GM12878 (cell line): ENCODE data around the gene TTC1. TPM values are rescaled to one million over a fixed set of nuclear protein-coding genes. Genes with fewer than 3 reads are reported as not detected.

Experiments used
- ATAC-seq: fragments of 200-7000 bp; cut with Tn5 transposase; 3 replicates; pipeline ENCODE4 v1.9.1; 2020; ENCODE audit warnings: mild to moderate bottlenecking, moderate library complexity
- BruUV-seq: library from RNA; stranded (reverse); fragments of 400-500 nt; replicated peaks from 2 replicates; lab custom pipeline; 2021; lab: Mats Ljungman, UMichigan
- CTCF ChIA-PET: fragments of 300-600 bp; sonication (Branson Sonifier 250); formaldehyde crosslinking; extraction: SDS; loops from one replicate; lab custom pipeline; 2021; ENCODE audit warnings: inconsistent platforms; lab: Yijun Ruan, JAX
- POLR2A ChIA-PET: fragments of 350-600 bp; formaldehyde crosslinking; extraction: SDS; loops from one replicate; lab custom pipeline; 2021; ENCODE audit warnings: inconsistent platforms; lab: Charles Lee
- RAD21 ChIA-PET: fragments of 300-600 bp; sonication (Branson Sonifier 250); formaldehyde crosslinking; loops from one replicate; lab custom pipeline; 2023; ENCODE audit warnings: antibody characterized with exemption; ENCODE audit not compliant: unreplicated experiment; lab: Charles Lee
- SMC1A ChIA-PET: fragments of 300-600 bp; sonication (Branson Sonifier 250); formaldehyde crosslinking; loops from one replicate; lab custom pipeline; 2023; ENCODE audit not compliant: unreplicated experiment, uncharacterized antibody; lab: Charles Lee
- DNase-seq: peaks from one replicate; pipeline ENCODE4 v3.0.0-alpha.2; 2011; ENCODE audit warnings: low read depth, low spot score
- FAIRE-seq: peaks from 3 replicates; lab custom pipeline; 2011; peaks lifted over from hg19 to GRCh38; lab: Jason Lieb, UNC
- H2AFZ ChIP-seq: 2 replicates; pipeline ENCODE4 v1.6.0; 2011; ENCODE audit warnings: low read depth, low read length, control low read depth; ENCODE audit not compliant: control insufficient read depth
- H3K27ac ChIP-seq: 2 replicates; pipeline ENCODE4 v1.5.1; 2011; ENCODE audit warnings: control low read depth; ENCODE audit not compliant: control insufficient read depth, insufficient read depth
- H3K27me3 ChIP-seq, 2 experiments: replicated peaks in 1 of 2; 2 replicates each; pipeline versions ENCODE4 v1.6.0 to v1.6.1; 2011; ENCODE audit warnings: low read length in 1 of 2; ENCODE audit not compliant: control insufficient read depth in 2 of 2, insufficient read depth in 2 of 2
- H3K36me3 ChIP-seq, 2 experiments: 2 replicates each; pipeline ENCODE4 v1.5.1; 2011; ENCODE audit warnings: low read length in 1 of 2; ENCODE audit not compliant: control insufficient read depth in 2 of 2, insufficient read depth in 2 of 2
- H3K4me1 ChIP-seq: 2 replicates; pipeline ENCODE4 v1.6.1; 2011; ENCODE audit warnings: mild to moderate bottlenecking, low read length, moderate library complexity, mixed read lengths; ENCODE audit not compliant: control insufficient read depth, insufficient read depth
- H3K4me2 ChIP-seq: 2 replicates; pipeline ENCODE4 v1.6.0; 2011; ENCODE audit warnings: control low read depth; ENCODE audit not compliant: control insufficient read depth, insufficient read depth
- H3K4me3 ChIP-seq: fragments of 200-600 bp; sonication (generic); 2 replicates; pipeline ENCODE4 v1.5.1; 2016
- H3K79me2 ChIP-seq: 2 replicates; pipeline ENCODE4 v1.6.0; 2011; ENCODE audit warnings: low read length; ENCODE audit not compliant: control insufficient read depth, insufficient read depth
- H3K9ac ChIP-seq: 2 replicates; pipeline ENCODE4 v1.8.0; 2011; ENCODE audit warnings: low read length, control low read depth, mixed read lengths; ENCODE audit not compliant: control insufficient read depth, insufficient read depth
- H3K9me3 ChIP-seq: replicated peaks from 3 replicates; pipeline ENCODE4 v1.5.1; 2011; ENCODE audit warnings: mild to moderate bottlenecking, low read length; ENCODE audit not compliant: control insufficient read depth, insufficient read depth
- H4K20me1 ChIP-seq: 2 replicates; pipeline ENCODE4 v1.6.0; 2011; ENCODE audit not compliant: control insufficient read depth, insufficient read depth
- BCL3 ChIP-seq: IDR thresholded peaks from 2 replicates; pipeline ENCODE4 v1.6.1; 2011; ENCODE audit warnings: borderline replicate concordance, low read depth, mild to moderate bottlenecking, moderate library complexity, low read length; ENCODE audit not compliant: insufficient read depth, poor library complexity, severe bottlenecking
- BHLHE40 ChIP-seq, 2 experiments: fragments of 450-650 bp in 1 of 2; IDR thresholded peaks; 2 replicates each; pipeline ENCODE4 v1.6.1; 2011 to 2017; ENCODE audit warnings: low read depth in 2 of 2, borderline replicate concordance in 1 of 2, improper control_type of control experiment in 1 of 2, low read length in 1 of 2, mild to moderate bottlenecking in 1 of 2
- CHD2 ChIP-seq: IDR thresholded peaks from 2 replicates; pipeline ENCODE4 v1.6.1; 2011; ENCODE audit warnings: low read depth, low read length, improper control_type of control experiment, borderline replicate concordance
- ESRRA ChIP-seq: IDR thresholded peaks from 2 replicates; pipeline ENCODE4 v1.6.1; 2012; ENCODE audit warnings: mild to moderate bottlenecking, low read length, improper control_type of control experiment
- ETV6 ChIP-seq, 2 experiments: fragments of 450-650 bp in 1 of 2; IDR thresholded peaks in 1 of 2; conservative IDR thresholded peaks in 1 of 2; 2 replicates each; pipeline ENCODE4 v1.6.1; 2014; ENCODE audit warnings: antibody characterized with exemption in 1 of 2, borderline replicate concordance in 1 of 2, low read depth in 1 of 2, mild to moderate bottlenecking in 1 of 2, moderate library complexity in 1 of 2
- FOXK2 ChIP-seq: fragments of 450-650 bp; IDR thresholded peaks from 2 replicates; pipeline ENCODE4 v1.6.1; 2017; ENCODE audit warnings: mild to moderate bottlenecking, moderate library complexity
- JUNB ChIP-seq: IDR thresholded peaks from 2 replicates; pipeline ENCODE4 v1.6.1; 2016; ENCODE audit warnings: antibody characterized with exemption, mild to moderate bottlenecking
- PAX8 ChIP-seq: fragments of 450-650 bp; IDR thresholded peaks from 2 replicates; pipeline ENCODE4 v1.6.1; 2017; ENCODE audit warnings: mild to moderate bottlenecking, moderate library complexity
- RUNX3 ChIP-seq: IDR thresholded peaks from 2 replicates; pipeline ENCODE4 v1.6.1; 2012; ENCODE audit warnings: low read length, inconsistent platforms
- SMC3 ChIP-seq: IDR thresholded peaks from 2 replicates; pipeline ENCODE4 v1.6.1; 2011; ENCODE audit warnings: low read length, improper control_type of control experiment, borderline replicate concordance
- SP1 ChIP-seq: IDR thresholded peaks from one replicate; pipeline ENCODE4 v1.6.1; 2011; ENCODE audit warnings: low read depth, low read length
- SPI1 ChIP-seq: IDR thresholded peaks from 2 replicates; pipeline ENCODE4 v1.6.1; 2011; ENCODE audit warnings: low read depth, mild to moderate bottlenecking, low read length, moderate library complexity, borderline replicate concordance; ENCODE audit not compliant: insufficient read depth
- STAT3 ChIP-seq: IDR thresholded peaks from 2 replicates; pipeline ENCODE4 v1.6.1; 2011; ENCODE audit warnings: low read depth, low read length, improper control_type of control experiment
- ZNF622 ChIP-seq: fragments of 450-650 bp; IDR thresholded peaks from 2 replicates; pipeline ENCODE4 v1.6.1; 2017; ENCODE audit warnings: mild to moderate bottlenecking, inconsistent platforms
- ZSCAN29 ChIP-seq: fragments of 450-650 bp; IDR thresholded peaks from 2 replicates; pipeline ENCODE4 v1.6.1; 2017; ENCODE audit warnings: mild to moderate bottlenecking, moderate library complexity
- WGBS: methylation state at CpG from one replicate; pipeline ENCODE4 v1.1.6; 2016; ENCODE audit warnings: low lambda C conversion rate; ENCODE audit not compliant: insufficient replicate concordance, insufficient coverage; ENCODE audit errors: missing lambda C conversion rate; 5-methylcytosine and 5-hydroxymethylcytosine counted together
- in situ Hi-C: fragments of 300-500 bp; cut with MboI; formaldehyde crosslinking; loops from 9 replicates; pipeline ENCODE4 v1.14.3; 2018; ENCODE audit warnings: mixed read lengths
- intact Hi-C: fragments of 100-400 bp; cut with micrococcal nuclease; formaldehyde crosslinking; loops from one replicate; pipeline ENCODE4 v1.14.2; 2022; ENCODE audit not compliant: unreplicated experiment
- polyA plus RNA-seq, 11 experiments: library from polyadenylated mRNA; depleted of rRNA in 4 of 11; unstranded in 6 of 11; stranded (reverse) in 5 of 11; fragments of >200 nt; fragmentation: Nextera tagmentation in 4 of 11; fragmentation: Illumina TruSeq in 1 of 11; extraction: Ambion mirVana in 4 of 11; extraction: Trizol in 1 of 11; gene quantifications; 1 replicate in 1 of 11; 2 replicates in 10 of 11; pipeline versions ENCODE4 v1.2.1 to v1.2.3, GENCODE V29; 2011 to 2016; ENCODE audit warnings: inconsistent platforms in 2 of 11, missing spikeins in 2 of 11, low read depth in 1 of 11
- total RNA-seq, 4 experiments: library from RNA; depleted of rRNA in 3 of 4; stranded (reverse); fragments of >200 nt in 3 of 4; fragmentation: Illumina TruSeq in 1 of 4; extraction: Trizol in 1 of 4; gene quantifications; 2 replicates each; pipeline versions ENCODE4 v1.2.1 to v1.2.3, GENCODE V29; 2013 to 2021
- TF ChIP-seq, protein P1 (sequence below): fragments of 450-650 bp; IDR thresholded peaks from 2 replicates; pipeline ENCODE4 v1.6.1; 2018; ENCODE audit warnings: mild to moderate bottlenecking, low read depth, moderate library complexity; ENCODE audit not compliant: partially characterized antibody
- TF ChIP-seq, protein P2 (sequence below): fragments of 450-650 bp; IDR thresholded peaks from 2 replicates; pipeline ENCODE4 v1.6.1; 2018; ENCODE audit warnings: borderline replicate concordance, mild to moderate bottlenecking; ENCODE audit not compliant: partially characterized antibody

The TTC1 gene
- total and polyA plus RNA-seq, 10 of the 15 experiments (the other 5 are each of a cell fraction or from before 2014, with no cell fraction given) = 46.6 to 160 (median 92.3) TPM

- ChIA-PET POLR2A (no interaction called here), RAD21 (no interaction called here), CTCF (interaction anchor here (0.6 to 1.5 kb wide), 3 partner anchors 29 to 846 kb away, joined by 3 to 4 read pairs (median 4); no protein-coding TSS in a partner anchor), SMC1A (no interaction called here)
- no TSS peak for BruUV-seq
- no peaks in the 10 kb centered on the region for H3K36me3 ChIP-seq
- H3K4me2 ChIP-seq = no peak overlapping the region
- ATAC-seq (no peak), FAIRE-seq (no peak), DNase-seq (no peak)
- intact Hi-C loops (no loop called here), in situ Hi-C loops (no loop called here)
- peaks cover 0 to 3% of the 10 kb centered on the region in 2 experiments; a peak in 2 of 4 replicates for H3K27me3 ChIP-seq
- H3K9ac ChIP-seq = no peak overlapping the region
- H3K4me3 ChIP-seq = no peak overlapping the region
- H3K9me3 ChIP-seq = peaks cover 6% of the 10 kb centered on the region; the same call in 2 of the 3 replicates
- whole genome bisulfite sequencing = 56% methylated on average over 2 of the region's 2 CpGs
- H4K20me1 ChIP-seq = no peaks in the 10 kb centered on the region
- no peaks in the 10 kb centered on the region for H3K4me1 ChIP-seq
- no peak overlapping the region for H2AFZ ChIP-seq
- H3K79me2 ChIP-seq = no peaks in the 10 kb centered on the region
- H3K27ac ChIP-seq = no peak overlapping the region
- TF ChIP-seq ETV6 (conservative IDR thresholded peaks at IDR 0.05 in 1 of 2, IDR thresholded peaks at IDR 0.05 in 1 of 2; ENCODE audit: borderline replicate concordance in 1 of 2, low read depth in 1 of 2) = no peak
- no peak for TF ChIP-seq ZSCAN29
- no peak for TF ChIP-seq ESRRA
- no peak for TF ChIP-seq JUNB
- no peak for TF ChIP-seq ZNF622
- TF ChIP-seq SMC3 = no peak
- TF ChIP-seq SP1 = no peak
- TF ChIP-seq SPI1 = no peak
- TF ChIP-seq, protein P1, sequence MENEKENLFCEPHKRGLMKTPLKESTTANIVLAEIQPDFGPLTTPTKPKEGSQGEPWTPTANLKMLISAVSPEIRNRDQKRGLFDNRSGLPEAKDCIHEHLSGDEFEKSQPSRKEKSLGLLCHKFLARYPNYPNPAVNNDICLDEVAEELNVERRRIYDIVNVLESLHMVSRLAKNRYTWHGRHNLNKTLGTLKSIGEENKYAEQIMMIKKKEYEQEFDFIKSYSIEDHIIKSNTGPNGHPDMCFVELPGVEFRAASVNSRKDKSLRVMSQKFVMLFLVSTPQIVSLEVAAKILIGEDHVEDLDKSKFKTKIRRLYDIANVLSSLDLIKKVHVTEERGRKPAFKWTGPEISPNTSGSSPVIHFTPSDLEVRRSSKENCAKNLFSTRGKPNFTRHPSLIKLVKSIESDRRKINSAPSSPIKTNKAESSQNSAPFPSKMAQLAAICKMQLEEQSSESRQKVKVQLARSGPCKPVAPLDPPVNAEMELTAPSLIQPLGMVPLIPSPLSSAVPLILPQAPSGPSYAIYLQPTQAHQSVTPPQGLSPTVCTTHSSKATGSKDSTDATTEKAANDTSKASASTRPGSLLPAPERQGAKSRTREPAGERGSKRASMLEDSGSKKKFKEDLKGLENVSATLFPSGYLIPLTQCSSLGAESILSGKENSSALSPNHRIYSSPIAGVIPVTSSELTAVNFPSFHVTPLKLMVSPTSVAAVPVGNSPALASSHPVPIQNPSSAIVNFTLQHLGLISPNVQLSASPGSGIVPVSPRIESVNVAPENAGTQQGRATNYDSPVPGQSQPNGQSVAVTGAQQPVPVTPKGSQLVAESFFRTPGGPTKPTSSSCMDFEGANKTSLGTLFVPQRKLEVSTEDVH = no peak
- no peak for TF ChIP-seq FOXK2
- no peak for TF ChIP-seq PAX8
- no peak for TF ChIP-seq STAT3
- TF ChIP-seq CHD2 = no peak
- TF ChIP-seq, protein P2, sequence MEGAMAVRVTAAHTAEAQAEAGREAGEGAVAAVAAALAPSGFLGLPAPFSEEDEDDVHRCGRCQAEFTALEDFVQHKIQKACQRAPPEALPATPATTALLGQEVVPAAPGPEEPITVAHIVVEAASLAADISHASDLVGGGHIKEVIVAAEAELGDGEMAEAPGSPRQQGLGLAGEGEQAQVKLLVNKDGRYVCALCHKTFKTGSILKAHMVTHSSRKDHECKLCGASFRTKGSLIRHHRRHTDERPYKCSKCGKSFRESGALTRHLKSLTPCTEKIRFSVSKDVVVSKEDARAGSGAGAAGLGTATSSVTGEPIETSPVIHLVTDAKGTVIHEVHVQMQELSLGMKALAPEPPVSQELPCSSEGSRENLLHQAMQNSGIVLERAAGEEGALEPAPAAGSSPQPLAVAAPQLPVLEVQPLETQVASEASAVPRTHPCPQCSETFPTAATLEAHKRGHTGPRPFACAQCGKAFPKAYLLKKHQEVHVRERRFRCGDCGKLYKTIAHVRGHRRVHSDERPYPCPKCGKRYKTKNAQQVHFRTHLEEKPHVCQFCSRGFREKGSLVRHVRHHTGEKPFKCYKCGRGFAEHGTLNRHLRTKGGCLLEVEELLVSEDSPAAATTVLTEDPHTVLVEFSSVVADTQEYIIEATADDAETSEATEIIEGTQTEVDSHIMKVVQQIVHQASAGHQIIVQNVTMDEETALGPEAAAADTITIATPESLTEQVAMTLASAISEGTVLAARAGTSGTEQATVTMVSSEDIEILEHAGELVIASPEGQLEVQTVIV = no peak
- TF ChIP-seq BHLHE40 (IDR thresholded peaks at IDR 0.05; ENCODE audit: borderline replicate concordance in 1 of 2, low read depth in 2 of 2, low read length in 1 of 2) = no peak
- no peak for TF ChIP-seq RUNX3
- TF ChIP-seq BCL3 = no peak
Measured at GRCh38 chr5:159993194-159993593, 15.7 kb upstream of the TTC1 start.
